OCI-LY1 (cell line): ENCODE results near the gene HUNK.

ENCODE experiments used
- CTCF ChIP-seq: fragments of 200-600 bp; sonication (generic), shearing (Covaris generic); IDR thresholded peaks from 2 replicates; pipeline ENCODE4 v1.5.1; 2017; ENCODE audit warnings: mild to moderate bottlenecking, antibody characterized with exemption, low read length, moderate library complexity, mixed read lengths
- EZH2 ChIP-seq: fragments of 200-600 bp; sonication (generic), shearing (Covaris generic); IDR thresholded peaks from 2 replicates; pipeline ENCODE4 v1.8.0; 2017; ENCODE audit warnings: borderline replicate concordance, mixed run types, mild to moderate bottlenecking, antibody characterized with exemption, low read length, moderate library complexity, mixed read lengths

- TF ChIP-seq EZH2 (no peak), CTCF (no peak)
Observed at GRCh38 chr21:32003411-32003810, 130.6 kb downstream of the HUNK start.
